Breast epithelium (tissue), 4 donors: ENCODE results near the gene MAL. TPM values are rescaled to one million over a fixed set of nuclear protein-coding genes. Genes with fewer than 3 reads are reported as not detected.

Experiments
- DNase-seq, 2 donors: peaks; one replicate each; pipeline ENCODE4 v3.0.0-alpha.2; 2019; ENCODE audit warnings: low spot score in 2 of 2
- H3K27ac ChIP-seq, 2 donors: fragments of 200-600 bp; sonication (generic) in 1 of 2; one replicate each; pipeline ENCODE4 v1.5.1; 2016 to 2019; ENCODE audit warnings: mild to moderate bottlenecking in 1 of 2
- H3K27me3 ChIP-seq, 2 donors: fragments of 200-600 bp; sonication (generic) in 1 of 2; one replicate each; pipeline versions ENCODE4 v1.5.1 to v1.6.0; 2017 to 2019; ENCODE audit warnings: control low read depth in 1 of 2, mild to moderate bottlenecking in 1 of 2
- H3K36me3 ChIP-seq: fragments of 200-600 bp; one replicate; pipeline ENCODE4 v1.5.1; 2019
- H3K4me1 ChIP-seq, 2 donors: fragments of 200-600 bp; sonication (generic); one replicate each; pipeline ENCODE4 v1.5.1; 2016 to 2019; ENCODE audit warnings: control low read depth in 1 of 2
- H3K4me3 ChIP-seq, 3 donors: fragments of 200-600 bp; sonication (generic); 1 replicate in 2 of 3; 2 replicates in 1 of 3; pipeline ENCODE4 v1.5.1; 2016 to 2019; ENCODE audit warnings: mild to moderate bottlenecking in 3 of 3, moderate library complexity in 2 of 3
- H3K9me3 ChIP-seq, 2 donors: fragments of 200-600 bp; sonication (generic) in 1 of 2; one replicate each; pipeline ENCODE4 v1.5.1; 2016 to 2019; ENCODE audit warnings: control low read depth in 1 of 2
- CTCF ChIP-seq, 3 donors: fragments of 450-650 bp; IDR thresholded peaks; one replicate each; pipeline ENCODE4 v1.5.1; 2016 to 2017; ENCODE audit warnings: antibody characterized with exemption in 3 of 3, mild to moderate bottlenecking in 3 of 3, moderate library complexity in 3 of 3
- POLR2A ChIP-seq: fragments of 450-650 bp; IDR thresholded peaks from one replicate; pipeline ENCODE4 v1.6.1; 2016; ENCODE audit warnings: antibody characterized with exemption, mild to moderate bottlenecking, moderate library complexity
- POLR2AphosphoS5 ChIP-seq, 3 donors: sonication (generic); formaldehyde crosslinking; IDR thresholded peaks; one replicate each; pipeline ENCODE4 v1.6.1; 2017; ENCODE audit warnings: antibody characterized with exemption in 3 of 3
- intact Hi-C: fragments of 100-400 bp; cut with DNase I; formaldehyde crosslinking; loops from one replicate; pipeline ENCODE4 v1.15.1; 2023; ENCODE audit warnings: low total_unique reads
- total RNA-seq, 3 donors: library from RNA; depleted of rRNA; stranded (reverse); fragments of >200 nt; gene quantifications; one replicate each; pipeline ENCODE4 v1.1.0, GENCODE V29; 2016

The MAL gene
- total RNA-seq, 3 donors from 2014 or later, result 0.32 to 2.3 TPM; not detected in 1

GRCh38 chr2:95074663-95075439, 49.3 kb downstream of the MAL start:
- TF ChIP-seq POLR2AphosphoS5 (IDR thresholded peaks at IDR 0.05), result no peak
- TF ChIP-seq POLR2A, result no peak
- no peak for TF ChIP-seq CTCF (IDR thresholded peaks at IDR 0.05)
- DNase-seq, result no peak
- Histone ChIP-seq H3K9me3 (no peaks in the 10 kb centered on the region), H3K4me1 (no peaks in the 10 kb centered on the region), H3K4me3 (no peak overlapping the region), H3K27me3 (peaks cover 0 to 37% of the 10 kb centered on the region in 2 donors), H3K36me3 (no peaks in the 10 kb centered on the region), H3K27ac (no peak overlapping the region)
- intact Hi-C loops, result no loop called here

GRCh38 chr2:95075440-95076132, 50.1 kb downstream of the MAL start:
- H3K36me3 ChIP-seq, result no peaks in the 10 kb centered on the region
- DNase-seq, result no peak
- H3K4me1 ChIP-seq, result no peaks in the 10 kb centered on the region
- H3K4me3 ChIP-seq, result no peak overlapping the region
- H3K9me3 ChIP-seq, result no peaks in the 10 kb centered on the region
- H3K27ac ChIP-seq, result no peak overlapping the region
- intact Hi-C loops, result no loop called here
- no peak for TF ChIP-seq POLR2A
- no peak for TF ChIP-seq CTCF (IDR thresholded peaks at IDR 0.05)
- TF ChIP-seq POLR2AphosphoS5 (IDR thresholded peaks at IDR 0.05), result no peak
- peaks cover 0 to 37% of the 10 kb centered on the region in 2 donors for H3K27me3 ChIP-seq

GRCh38 chr2:95076705-95077529, 51.4 kb downstream of the MAL start:
- no peaks in the 10 kb centered on the region for H3K36me3 ChIP-seq
- H3K27me3 ChIP-seq, result peaks cover 0 to 36% of the 10 kb centered on the region in 2 donors
- peak overlapping the region; percentile 27 to 71 (median 52) for H3K4me3 ChIP-seq
- no peaks in the 10 kb centered on the region for H3K9me3 ChIP-seq
- peak; percentile 74 to 80 for DNase-seq
- TF ChIP-seq POLR2AphosphoS5 (IDR thresholded peaks at IDR 0.05) (no peak), CTCF (IDR thresholded peaks at IDR 0.05) (peak in 2 of 3 donors; percentile 64 to 75)
- no peak overlapping the region for H3K27ac ChIP-seq
- H3K4me1 ChIP-seq, result no peaks in the 10 kb centered on the region
- intact Hi-C loops, result no loop called here

GRCh38 chr2:95077530-95077825, 52.0 kb downstream of the MAL start:
- no peak overlapping the region for H3K27ac ChIP-seq
- intact Hi-C loops, result no loop called here
- DNase-seq, result no peak
- peaks cover 0 to 31% of the 10 kb centered on the region in 2 donors for H3K27me3 ChIP-seq
- H3K36me3 ChIP-seq, result no peaks in the 10 kb centered on the region
- TF ChIP-seq POLR2A, result no peak
- no peak for TF ChIP-seq POLR2AphosphoS5 (IDR thresholded peaks at IDR 0.05)
- no peak for TF ChIP-seq CTCF (IDR thresholded peaks at IDR 0.05)
- no peaks in the 10 kb centered on the region for H3K4me1 ChIP-seq
- no peaks in the 10 kb centered on the region for H3K9me3 ChIP-seq
- H3K4me3 ChIP-seq, result no peak overlapping the region
